Breast epithelium (tissue), 4 donors: ENCODE data around the gene SSX2IP. TPM values are rescaled to one million over a fixed set of nuclear protein-coding genes. Genes with fewer than 3 reads are reported as not detected.

ENCODE experiments used
- DNase-seq, 2 donors: peaks; one replicate each; pipeline ENCODE4 v3.0.0-alpha.2; 2019; ENCODE audit warnings: low spot score in 2 of 2
- H3K27ac ChIP-seq, 2 donors: fragments of 200-600 bp; sonication (generic) in 1 of 2; one replicate each; pipeline ENCODE4 v1.5.1; 2016 to 2019; ENCODE audit warnings: mild to moderate bottlenecking in 1 of 2
- H3K27me3 ChIP-seq, 2 donors: fragments of 200-600 bp; sonication (generic) in 1 of 2; one replicate each; pipeline versions ENCODE4 v1.5.1 to v1.6.0; 2017 to 2019; ENCODE audit warnings: control low read depth in 1 of 2, mild to moderate bottlenecking in 1 of 2
- H3K36me3 ChIP-seq: fragments of 200-600 bp; one replicate; pipeline ENCODE4 v1.5.1; 2019
- H3K4me1 ChIP-seq, 2 donors: fragments of 200-600 bp; sonication (generic); one replicate each; pipeline ENCODE4 v1.5.1; 2016 to 2019; ENCODE audit warnings: control low read depth in 1 of 2
- H3K4me3 ChIP-seq, 3 donors: fragments of 200-600 bp; sonication (generic); 1 replicate in 2 of 3; 2 replicates in 1 of 3; pipeline ENCODE4 v1.5.1; 2016 to 2019; ENCODE audit warnings: mild to moderate bottlenecking in 3 of 3, moderate library complexity in 2 of 3
- H3K9me3 ChIP-seq, 2 donors: fragments of 200-600 bp; sonication (generic) in 1 of 2; one replicate each; pipeline ENCODE4 v1.5.1; 2016 to 2019; ENCODE audit warnings: control low read depth in 1 of 2
- CTCF ChIP-seq, 3 donors: fragments of 450-650 bp; IDR thresholded peaks; one replicate each; pipeline ENCODE4 v1.5.1; 2016 to 2017; ENCODE audit warnings: antibody characterized with exemption in 3 of 3, mild to moderate bottlenecking in 3 of 3, moderate library complexity in 3 of 3
- POLR2A ChIP-seq: fragments of 450-650 bp; IDR thresholded peaks from one replicate; pipeline ENCODE4 v1.6.1; 2016; ENCODE audit warnings: antibody characterized with exemption, mild to moderate bottlenecking, moderate library complexity
- POLR2AphosphoS5 ChIP-seq, 3 donors: sonication (generic); formaldehyde crosslinking; IDR thresholded peaks; one replicate each; pipeline ENCODE4 v1.6.1; 2017; ENCODE audit warnings: antibody characterized with exemption in 3 of 3
- intact Hi-C: fragments of 100-400 bp; cut with DNase I; formaldehyde crosslinking; loops from one replicate; pipeline ENCODE4 v1.15.1; 2023; ENCODE audit warnings: low total_unique reads
- total RNA-seq, 3 donors: library from RNA; depleted of rRNA; stranded (reverse); fragments of >200 nt; gene quantifications; one replicate each; pipeline ENCODE4 v1.1.0, GENCODE V29; 2016

The SSX2IP gene
- total RNA-seq, 3 donors from 2014 or later = 1.1 to 11.0 (median 4.3) TPM

DNA sequence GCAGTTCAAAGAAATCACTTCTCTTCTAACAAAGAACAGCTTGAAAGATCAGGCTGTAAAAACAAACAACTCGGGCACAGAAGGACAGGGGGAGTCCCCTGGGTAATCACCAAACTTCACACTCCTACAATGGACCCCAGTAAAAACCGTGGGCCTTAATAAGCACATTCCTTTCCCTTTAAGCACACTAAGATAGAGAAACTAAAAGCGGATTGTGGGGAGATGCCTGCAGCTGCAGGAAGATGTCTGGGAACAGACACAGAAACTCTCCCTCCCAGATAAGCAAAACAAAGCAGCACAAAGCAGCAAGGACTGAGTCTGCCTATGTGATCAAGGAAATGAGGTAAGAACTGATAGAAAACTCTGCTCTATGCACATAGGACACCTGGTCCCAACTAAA is 78.5 kb downstream of the SSX2IP start:
- no peak overlapping the region for H3K4me3 ChIP-seq
- no peak for DNase-seq
- no peaks in the 10 kb centered on the region for H3K27me3 ChIP-seq
- no peaks in the 10 kb centered on the region for H3K4me1 ChIP-seq
- no peaks in the 10 kb centered on the region for H3K36me3 ChIP-seq
- TF ChIP-seq POLR2AphosphoS5 (IDR thresholded peaks at IDR 0.05) (no peak), POLR2A (no peak), CTCF (IDR thresholded peaks at IDR 0.05) (no peak)
- peaks cover 5 to 8% of the 10 kb centered on the region in 2 donors for H3K9me3 ChIP-seq
- intact Hi-C loops = loop anchor here (1.0 kb wide), 1 partner anchor 14 kb away; no protein-coding TSS in a partner anchor
- no peak overlapping the region for H3K27ac ChIP-seq

- no peak for DNase-seq
- Histone ChIP-seq H3K36me3 (no peaks in the 10 kb centered on the region), H3K4me3 (no peak overlapping the region), H3K9me3 (peaks cover 6 to 8% of the 10 kb centered on the region in 2 donors), H3K27ac (no peak overlapping the region), H3K27me3 (no peaks in the 10 kb centered on the region), H3K4me1 (no peaks in the 10 kb centered on the region)
- TF ChIP-seq POLR2AphosphoS5 (IDR thresholded peaks at IDR 0.05) = no peak
- TF ChIP-seq CTCF (IDR thresholded peaks at IDR 0.05) = no peak
- no peak for TF ChIP-seq POLR2A
- intact Hi-C loops = no loop called here
These were observed 79.2 kb downstream of the SSX2IP start for GRCh38 chr1:84611091-84611490.

GRCh38 chr1:84606977-84607376 is 83.3 kb downstream of the SSX2IP start:
- DNase-seq = no peak
- intact Hi-C loops = loop anchor here (10.0 kb wide), 1 partner anchor 1042 kb away; no protein-coding TSS in a partner anchor
- Histone ChIP-seq H3K9me3 (peaks cover 10 to 19% of the 10 kb centered on the region in 2 donors), H3K36me3 (no peaks in the 10 kb centered on the region), H3K27me3 (no peaks in the 10 kb centered on the region), H3K27ac (no peak overlapping the region), H3K4me3 (no peak overlapping the region), H3K4me1 (no peaks in the 10 kb centered on the region)
- TF ChIP-seq POLR2A (no peak), CTCF (IDR thresholded peaks at IDR 0.05) (no peak), POLR2AphosphoS5 (IDR thresholded peaks at IDR 0.05) (no peak)

DNA sequence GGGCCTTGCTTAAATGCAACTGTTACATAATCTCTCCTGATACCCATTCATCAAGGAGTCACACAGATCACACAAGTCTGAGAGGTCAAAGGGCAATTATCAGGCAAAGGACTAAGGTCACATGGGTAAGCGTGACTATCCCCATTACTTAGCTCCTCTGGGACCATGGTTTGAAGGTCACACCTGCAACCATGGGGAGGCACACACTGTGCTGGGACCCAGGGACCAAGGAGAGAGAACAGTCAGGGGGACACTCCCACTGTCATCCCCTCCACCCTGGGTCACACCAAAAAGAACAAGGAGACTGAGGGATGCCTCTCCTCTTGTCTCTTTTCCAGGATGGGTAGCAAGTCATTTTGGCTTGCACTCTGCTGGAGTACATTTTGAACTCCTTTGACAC is 85.1 kb downstream of the SSX2IP start:
- TF ChIP-seq POLR2AphosphoS5 (IDR thresholded peaks at IDR 0.05) (no peak), POLR2A (no peak)
- no peak overlapping the region for H3K27ac ChIP-seq
- no peak overlapping the region for H3K4me3 ChIP-seq
- no peaks in the 10 kb centered on the region for H3K27me3 ChIP-seq
- DNase-seq = no peak
- intact Hi-C loops = loop anchor here (10.0 kb wide), 1 partner anchor 1040 kb away; no protein-coding TSS in a partner anchor
- no peaks in the 10 kb centered on the region for H3K4me1 ChIP-seq
- peaks cover 10 to 19% of the 10 kb centered on the region in 2 donors for H3K9me3 ChIP-seq
- no peaks in the 10 kb centered on the region for H3K36me3 ChIP-seq

DNA sequence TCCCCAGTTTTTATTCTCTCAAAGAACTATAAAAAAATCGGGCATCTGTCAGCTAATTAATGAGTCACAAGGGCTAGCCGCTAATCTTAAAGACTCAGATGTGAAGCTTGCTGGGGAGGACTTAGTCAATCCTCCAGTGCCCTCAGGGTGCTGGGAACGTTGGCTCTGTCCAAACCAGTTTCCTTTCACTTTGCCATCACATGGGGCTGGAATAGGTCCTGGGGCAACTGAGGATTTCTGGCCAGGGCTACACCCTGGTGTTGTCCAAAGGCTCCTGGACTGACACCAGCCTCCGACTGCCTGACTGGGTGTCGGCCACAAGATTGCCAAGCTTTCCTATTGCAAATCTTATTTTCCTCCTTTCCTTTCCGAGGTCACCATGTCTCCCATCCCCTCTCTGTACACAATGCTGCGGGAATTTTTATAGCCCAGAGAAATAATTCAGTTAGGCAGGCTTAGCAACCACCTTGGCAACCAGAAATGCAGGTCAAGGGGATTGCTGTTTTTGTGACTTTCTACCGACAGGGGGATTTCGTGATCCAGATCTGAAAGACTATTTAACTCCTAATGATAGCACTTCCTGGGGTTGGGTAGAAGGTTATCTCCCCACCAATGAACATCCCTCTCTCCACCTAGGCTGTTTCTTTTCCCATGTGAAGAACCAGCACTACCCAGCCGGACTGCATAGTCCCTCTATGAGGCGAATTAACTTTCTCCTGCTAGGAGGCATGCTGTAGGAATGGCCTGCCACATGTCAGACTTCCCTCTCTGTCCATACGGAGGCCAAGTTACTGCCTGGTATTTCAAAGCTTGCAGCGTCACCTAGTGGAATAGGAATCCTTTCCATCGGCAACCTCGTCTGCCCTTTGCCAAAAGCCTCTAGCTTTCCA is 86.1 kb downstream of the SSX2IP start:
- no peak for TF ChIP-seq POLR2AphosphoS5 (IDR thresholded peaks at IDR 0.05)
- TF ChIP-seq POLR2A = no peak
- H3K27ac ChIP-seq = peak overlapping the region; percentile 62 to 74
- DNase-seq = peak; percentile 63 to 65

GRCh38 chr1:84603223-84603622 is 87.0 kb downstream of the SSX2IP start:
- H3K4me1 ChIP-seq = no peaks in the 10 kb centered on the region
- peak overlapping the region; percentile 62 to 74 for H3K27ac ChIP-seq
- DNase-seq = no peak
- intact Hi-C loops = loop anchor here (10.0 kb wide), 1 partner anchor 1038 kb away; no protein-coding TSS in a partner anchor
- no peaks in the 10 kb centered on the region for H3K27me3 ChIP-seq
- H3K9me3 ChIP-seq = peaks cover 10 to 19% of the 10 kb centered on the region in 2 donors
- H3K36me3 ChIP-seq = no peaks in the 10 kb centered on the region
- TF ChIP-seq POLR2AphosphoS5 (IDR thresholded peaks at IDR 0.05) (no peak), POLR2A (no peak), CTCF (IDR thresholded peaks at IDR 0.05) (no peak)
- H3K4me3 ChIP-seq = peak overlapping the region in 2 of 3 donors; percentile 27 to 57

More for the DNA sequence above, 86.1 kb downstream of the SSX2IP start:
- intact Hi-C loops = loop anchor here (10.0 kb wide), 1 partner anchor 1039 kb away; no protein-coding TSS in a partner anchor
- H3K4me3 ChIP-seq = peak overlapping the region; percentile 27 to 57 (median 28)
- no peaks in the 10 kb centered on the region for H3K27me3 ChIP-seq
- no peaks in the 10 kb centered on the region for H3K4me1 ChIP-seq
- H3K9me3 ChIP-seq = peaks cover 10 to 19% of the 10 kb centered on the region in 2 donors
- no peaks in the 10 kb centered on the region for H3K36me3 ChIP-seq
